Activated CD4-positive, alpha-beta T cell treated with anti-CD3 and anti-CD28 coated beads for 4 hours (primary cell): ENCODE measurements around the gene RAB11FIP4.

ENCODE experiments used
- DNase-seq, 2 donors: peaks; one replicate each; pipeline ENCODE4 v3.0.0-alpha.2; 2020

RAB11FIP4 gene

DNA sequence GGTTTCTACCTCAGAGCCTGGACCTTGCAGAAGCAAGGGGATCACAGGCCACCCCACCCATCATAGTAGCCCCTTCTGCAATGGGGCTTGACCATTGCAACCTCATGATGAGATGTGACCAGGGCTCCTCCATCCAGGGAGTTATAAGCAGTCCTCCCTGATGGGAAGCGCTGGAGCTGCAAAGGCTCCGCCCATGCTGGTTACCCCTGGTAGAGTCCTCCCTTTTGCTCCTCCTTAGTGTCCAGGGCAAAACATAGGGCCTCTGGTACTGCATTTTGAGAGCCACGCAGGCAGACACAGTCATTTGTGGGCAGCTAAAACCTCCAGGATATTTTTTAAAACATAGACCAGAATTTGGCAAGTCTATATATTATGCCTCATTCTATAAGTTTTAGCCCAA lies 161.1 kb downstream of the RAB11FIP4 start:
- no peak for DNase-seq

DNA sequence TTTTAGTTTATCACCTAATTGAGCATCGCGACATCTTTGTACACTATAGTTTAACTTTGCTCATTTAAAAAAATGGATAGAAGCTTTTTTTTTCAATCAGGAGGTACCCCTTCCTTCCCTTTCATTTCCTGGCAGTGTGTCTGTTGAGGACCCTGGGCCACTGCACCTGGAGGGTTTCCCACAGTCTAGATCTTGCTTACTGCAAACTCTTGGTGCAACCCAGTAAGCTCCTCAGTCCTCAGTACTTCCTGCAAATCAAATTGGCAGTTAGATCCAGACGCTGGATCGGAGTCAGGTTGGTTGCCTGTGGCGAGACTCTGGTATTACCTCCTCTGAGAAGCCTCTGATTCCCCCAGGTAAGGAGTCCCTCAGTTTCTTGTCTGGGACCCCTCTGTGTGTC lies 162.0 kb downstream of the RAB11FIP4 start:
- no peak for DNase-seq

DNA sequence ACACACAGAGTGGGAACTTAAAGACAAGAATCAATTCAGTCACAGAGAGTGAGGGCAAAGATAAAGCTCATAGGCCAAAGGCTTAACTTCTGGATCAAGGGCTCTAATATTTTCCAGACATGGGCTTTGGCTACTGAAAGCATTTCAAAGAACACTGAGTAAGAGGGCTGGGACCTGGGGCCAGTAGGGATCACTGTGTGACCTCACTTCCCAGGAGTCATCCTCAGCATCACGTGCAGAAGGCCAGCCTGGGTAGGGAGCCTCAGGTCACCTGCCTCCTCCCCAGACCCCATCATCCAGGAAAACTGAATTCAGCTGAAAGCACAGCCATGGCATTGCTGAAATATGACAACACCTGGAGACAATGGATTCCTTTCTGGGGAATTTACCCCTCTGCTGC lies 163.5 kb downstream of the RAB11FIP4 start:
- DNase-seq, result no peak

DNA sequence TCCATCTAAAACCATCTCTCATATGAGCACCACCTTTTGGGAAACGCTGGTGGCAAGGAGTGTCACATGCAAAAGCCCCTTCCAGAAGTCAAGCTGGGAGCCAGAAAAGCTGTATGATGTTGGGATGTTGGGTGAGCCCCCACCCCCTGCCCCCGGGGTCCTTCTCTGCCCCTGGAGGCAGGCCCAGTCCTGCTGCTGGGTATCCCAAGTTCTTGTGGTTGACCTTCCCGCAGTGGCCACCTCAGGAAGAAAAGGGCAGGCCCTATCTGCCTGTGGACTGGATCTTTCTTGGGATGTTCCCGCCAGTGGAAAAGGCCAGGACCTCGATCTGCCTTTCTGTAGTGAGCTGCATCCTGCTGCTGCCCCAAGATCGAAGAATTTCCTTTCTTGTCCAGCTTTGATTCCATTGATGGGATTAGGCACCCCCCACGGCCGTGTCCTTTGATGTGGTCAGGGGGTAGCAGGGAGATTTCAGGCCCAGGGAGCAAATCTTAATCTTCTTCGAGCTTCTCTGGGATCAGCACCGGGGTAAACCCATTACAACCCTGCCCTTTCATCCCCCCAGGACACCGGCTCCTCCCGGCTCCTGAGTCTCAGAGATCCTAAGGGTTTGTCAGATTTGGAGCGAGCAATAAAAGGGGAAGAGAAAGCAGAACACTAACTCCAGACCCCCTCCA lies 165.6 kb downstream of the RAB11FIP4 start:
- no peak for DNase-seq

DNA sequence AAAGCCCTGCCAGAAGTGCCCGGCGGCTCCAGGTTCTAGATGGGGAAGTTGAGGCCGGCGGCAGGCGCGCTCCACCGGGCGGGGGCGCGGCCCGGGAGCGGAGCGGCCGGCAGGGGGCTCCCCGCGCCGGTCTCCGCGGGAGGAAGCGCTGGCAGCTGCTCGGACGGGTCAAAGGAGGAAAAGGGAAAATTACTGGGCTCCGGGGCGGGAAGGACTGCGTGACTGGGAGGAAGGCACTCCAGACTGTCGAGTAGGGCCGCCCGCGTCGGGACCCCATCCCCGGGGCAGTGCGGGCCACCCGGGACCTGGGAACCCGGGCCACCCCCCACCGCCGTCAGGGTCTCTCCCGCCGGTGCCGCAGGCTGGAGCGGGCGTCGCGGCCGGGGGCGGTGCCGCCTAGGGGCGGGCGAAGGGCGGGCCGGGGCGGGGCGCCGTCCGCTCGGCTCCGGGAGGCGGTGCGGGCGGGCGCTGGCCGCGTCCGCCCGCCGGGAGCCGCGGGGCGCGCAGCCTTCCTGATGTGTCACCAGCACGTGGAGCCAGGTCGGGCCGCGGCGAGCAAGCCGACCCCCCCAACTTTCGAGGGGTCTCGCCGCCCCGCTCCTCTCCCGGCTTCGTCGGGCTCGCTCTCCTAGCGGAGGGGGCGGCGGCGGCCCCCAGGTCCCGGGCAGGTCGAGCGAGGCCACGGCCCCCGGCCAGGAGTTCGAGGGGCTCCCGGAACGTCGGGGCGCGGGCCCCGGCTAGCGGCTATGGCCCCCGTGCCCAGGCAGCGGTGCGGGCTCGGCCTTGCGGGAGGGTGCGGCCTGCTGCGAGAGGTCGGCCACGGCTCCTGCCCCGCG lies 167.5 kb downstream of the RAB11FIP4 start:
- DNase-seq, result peak; percentile 57 to 65

DNA sequence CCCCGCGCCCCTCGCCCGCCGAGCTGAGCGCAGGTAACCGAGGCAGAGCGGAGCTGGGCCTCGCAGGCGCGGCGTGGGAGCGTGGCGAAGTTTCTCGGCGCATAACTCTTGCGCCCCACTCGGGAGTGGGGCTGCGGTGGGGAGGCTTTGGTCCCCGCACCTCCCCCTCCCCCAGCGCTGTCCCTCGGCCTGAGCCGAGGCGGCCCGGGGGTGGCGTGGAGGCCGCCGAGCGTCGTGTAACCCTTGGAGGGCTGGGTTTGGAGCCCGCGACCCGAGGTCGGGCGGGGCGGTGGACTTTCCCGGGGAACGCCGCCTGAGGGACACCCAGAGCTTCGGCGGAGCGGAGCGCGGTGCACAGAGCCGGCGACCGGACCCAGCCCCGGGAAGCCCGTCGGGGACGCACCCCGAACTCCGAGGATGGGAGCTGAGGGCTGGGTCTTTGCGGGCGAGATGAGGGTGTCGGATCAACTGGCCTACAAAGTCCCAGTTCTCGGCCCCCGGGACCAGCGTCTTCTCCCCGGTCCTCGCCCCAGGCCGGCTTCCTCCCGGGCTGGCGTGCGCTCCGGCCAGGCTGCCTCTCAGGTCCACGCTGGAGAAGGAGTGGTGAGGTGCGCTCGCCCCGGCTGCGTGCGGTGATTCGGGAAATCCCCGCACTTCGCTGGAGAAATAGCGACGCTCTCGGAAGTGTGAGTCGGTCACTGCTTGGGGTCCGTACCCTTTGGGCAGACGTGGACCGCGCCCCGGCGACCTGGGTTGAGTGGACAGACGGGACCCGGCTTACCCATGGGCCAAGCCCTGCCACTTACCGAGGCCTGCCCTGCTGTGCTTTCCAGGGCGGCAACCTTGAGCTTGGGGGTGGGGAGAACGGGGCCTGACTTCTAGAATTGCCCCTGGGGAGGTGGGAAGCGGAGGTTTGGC lies 168.4 kb downstream of the RAB11FIP4 start:
- DNase-seq, result no peak

DNA sequence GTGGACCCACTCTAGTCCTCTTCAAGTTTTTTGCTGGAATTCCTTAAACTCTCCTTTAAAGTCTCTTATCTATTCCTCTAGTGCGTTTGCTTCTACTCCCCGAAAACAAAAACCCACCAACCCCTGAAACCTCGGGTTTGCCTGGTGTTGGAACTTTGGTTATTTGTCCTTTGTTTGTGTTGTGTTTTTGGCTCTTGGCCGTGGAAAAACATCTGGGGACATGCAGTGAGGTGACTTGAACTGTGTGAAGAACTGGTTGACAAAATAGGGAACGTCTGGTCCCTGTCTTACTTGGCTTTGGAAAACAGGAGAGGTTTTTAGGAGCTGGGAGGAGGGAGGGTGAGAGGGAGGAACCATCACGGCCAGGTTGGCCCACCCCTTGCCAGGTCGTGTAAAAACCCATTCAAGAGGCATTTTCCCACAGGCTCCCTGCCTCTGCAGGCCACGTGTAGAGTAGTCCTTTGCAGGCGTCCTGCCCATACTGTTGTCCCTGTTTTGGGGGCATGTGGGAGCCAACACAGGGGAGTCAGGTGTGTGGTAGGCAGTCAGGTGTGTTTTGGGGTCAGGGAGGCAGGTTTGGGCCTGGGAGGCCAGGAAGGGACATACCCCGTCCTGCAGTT lies 169.3 kb downstream of the RAB11FIP4 start:
- no peak for DNase-seq

DNA sequence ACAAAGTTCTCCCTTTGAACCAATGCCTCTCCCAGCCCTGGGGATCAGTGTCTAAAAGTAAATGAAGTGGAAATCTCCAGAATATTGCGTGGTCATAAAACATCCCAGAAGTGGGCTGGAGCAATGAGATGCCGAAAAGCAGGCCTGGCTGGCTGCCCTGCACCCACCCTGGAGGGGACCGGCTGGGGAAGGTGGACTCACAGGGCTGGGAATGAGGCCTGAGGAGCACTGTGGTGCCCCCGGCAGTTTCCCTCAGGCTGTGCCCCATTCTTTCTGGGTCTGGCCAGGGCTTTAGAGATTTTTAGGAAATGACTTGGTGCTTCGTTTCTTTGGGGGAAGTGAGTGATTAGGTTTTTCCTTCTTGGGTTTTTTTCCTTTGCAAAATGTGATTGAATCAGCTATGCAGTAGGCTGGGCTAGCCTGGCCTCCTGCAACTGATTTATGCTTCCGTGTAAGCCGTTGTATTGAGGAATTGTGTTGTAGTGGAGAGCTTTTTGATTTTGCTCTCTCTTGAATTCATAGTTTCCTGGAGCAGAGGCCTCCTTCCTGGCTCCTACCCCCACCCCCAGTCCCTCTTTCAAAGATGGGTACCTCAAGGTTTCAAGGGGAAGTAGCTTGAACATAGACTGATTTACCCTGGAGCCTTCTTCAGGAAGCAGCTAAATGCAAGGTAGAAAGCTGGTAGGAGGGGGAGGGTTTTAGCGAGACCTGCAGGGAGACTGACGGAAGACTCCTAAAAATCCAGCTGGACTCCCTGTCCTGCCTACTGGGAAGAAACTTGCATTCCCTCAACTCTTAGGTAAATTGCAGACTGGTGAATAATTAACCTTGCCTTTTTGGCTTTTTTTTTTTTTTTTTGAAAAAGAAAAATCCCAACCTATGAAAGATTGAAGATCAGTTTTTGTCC lies 170.2 kb downstream of the RAB11FIP4 start:
- no peak for DNase-seq

DNA sequence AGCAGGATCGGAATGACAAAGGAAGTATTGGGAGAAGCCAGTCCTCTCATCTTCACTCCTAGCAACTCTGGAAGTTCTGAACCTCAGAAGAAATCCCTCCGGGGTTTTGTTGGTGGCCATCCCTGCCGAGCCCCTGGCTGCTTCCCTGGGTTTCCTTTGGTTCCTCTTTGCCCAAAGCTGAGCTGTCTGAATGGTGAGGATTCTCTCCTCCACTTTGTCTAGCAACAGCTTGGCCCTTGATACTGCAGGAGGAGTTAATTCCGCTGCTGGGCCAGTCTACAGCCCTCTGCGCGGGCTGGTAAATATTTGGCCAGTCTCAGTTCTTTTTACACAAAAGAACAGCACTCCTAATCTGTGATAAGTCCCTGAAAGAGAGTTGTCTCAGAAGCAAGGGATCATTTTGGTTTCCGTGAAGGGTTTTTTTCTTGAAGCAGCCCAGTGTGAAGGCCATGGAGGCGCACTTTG lies 170.9 kb downstream of the RAB11FIP4 start:
- DNase-seq, result no peak

DNA sequence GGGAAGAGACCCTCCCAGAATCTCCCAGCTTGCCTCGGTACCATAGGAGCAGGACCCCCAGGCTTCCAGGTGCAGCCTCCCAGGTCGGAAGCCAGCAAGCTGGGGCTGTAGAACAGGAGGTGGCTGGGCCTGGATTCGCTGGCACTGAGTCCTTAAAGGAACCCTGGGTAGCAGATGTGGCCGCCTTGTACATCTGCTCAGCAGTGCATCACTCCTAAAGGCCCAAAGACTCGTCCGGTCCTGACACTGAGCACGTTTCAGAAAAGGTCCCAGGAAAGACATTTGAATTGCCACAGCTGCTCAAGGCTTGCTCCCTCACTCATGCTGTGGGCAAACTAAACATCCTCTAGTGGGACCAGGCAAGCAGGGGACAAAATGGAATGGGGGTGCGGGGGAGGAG lies 172.8 kb downstream of the RAB11FIP4 start:
- no peak for DNase-seq

DNA sequence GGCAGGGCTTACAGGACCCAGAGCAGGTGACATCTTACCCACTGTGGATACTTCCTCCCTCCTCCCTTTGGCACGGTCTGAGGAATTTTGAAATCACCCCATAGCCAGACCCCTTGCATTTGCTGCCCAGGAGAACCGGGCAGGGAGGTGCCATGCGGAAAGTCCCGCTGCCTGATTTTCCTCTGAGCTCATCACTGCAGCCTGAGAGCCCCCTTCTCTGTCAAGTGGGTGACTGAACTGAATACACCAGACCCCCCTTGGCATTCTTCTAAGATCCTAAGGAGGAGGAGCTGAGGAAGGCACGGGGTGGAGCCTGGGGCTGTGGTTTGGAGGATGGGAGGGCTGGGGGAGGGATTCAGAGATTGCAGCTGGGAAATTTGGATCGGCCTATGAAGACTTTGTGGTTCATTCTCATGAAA lies 173.4 kb downstream of the RAB11FIP4 start:
- DNase-seq, result no peak

DNA sequence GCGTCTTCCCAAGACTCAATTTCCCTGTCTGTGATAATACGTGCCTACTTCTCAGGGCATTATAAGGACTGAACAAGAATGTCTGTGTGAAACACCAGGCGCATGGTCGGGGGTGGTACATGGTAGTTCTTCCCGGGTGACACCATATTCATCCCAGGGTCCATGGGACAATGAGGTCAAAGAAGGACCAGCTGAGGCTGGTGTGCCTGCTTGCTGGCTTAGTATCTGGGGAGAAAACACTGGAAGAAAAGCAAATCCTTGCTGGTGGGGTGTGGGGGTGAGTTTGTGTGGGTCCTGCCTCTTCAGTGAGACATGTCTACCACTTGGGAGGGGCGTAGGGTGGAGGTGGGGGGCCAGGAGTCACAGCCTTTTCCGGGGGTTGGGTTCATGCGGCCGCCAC lies 174.2 kb downstream of the RAB11FIP4 start:
- DNase-seq, result no peak

DNA sequence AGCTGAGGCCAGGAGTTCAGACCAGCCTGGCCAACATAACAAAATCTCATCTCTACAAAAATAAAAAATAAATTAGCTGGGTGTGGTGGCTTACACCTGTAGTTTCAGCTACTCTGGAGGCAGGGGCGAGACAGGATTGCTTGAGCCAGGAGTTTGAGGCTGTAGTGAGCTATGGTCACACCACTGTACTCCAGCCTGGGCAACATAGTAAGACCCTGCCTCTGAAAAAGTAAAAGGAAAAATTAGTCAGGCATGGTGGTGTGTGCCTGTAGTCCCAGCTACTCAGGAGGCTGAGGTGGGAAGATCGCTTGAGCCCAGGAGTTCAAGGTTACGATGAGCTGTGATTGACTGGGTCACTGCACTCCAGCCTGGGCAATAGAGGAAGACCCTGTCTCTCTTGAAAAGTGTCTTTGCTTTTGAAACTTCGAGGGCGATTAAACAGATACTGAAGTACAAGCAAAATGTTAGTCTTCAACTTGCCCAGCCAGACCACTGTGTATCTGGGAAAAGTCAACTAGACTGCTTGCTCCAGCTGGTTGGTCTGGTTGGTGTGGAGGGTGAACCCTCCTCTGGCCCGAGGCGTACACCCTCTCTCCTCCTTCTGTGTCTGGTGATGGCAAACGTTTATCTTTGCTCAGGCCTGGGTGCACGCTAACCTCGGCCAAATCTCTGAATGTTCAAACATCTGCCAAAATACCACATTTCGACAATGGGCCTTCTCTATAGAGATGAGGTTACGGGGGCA lies 174.9 kb downstream of the RAB11FIP4 start:
- no peak for DNase-seq

DNA sequence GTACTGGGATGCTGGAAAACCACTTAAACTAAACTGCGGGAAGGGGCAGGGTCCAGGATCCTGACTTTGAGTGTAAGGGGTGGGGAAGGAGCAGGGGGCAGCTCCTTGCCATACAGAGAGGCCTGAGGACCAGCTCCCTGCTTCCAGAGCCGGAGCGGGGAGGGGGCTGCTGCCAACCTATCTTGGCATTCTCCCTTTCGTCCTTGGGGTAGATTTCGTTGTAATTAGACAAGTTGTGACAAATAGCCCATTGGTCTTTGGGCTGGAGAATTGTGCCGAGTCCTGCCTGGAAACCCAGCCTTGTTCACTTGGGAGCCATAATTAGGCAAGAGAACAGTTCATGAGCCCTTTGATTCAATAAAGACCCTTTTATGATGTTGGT lies 175.5 kb downstream of the RAB11FIP4 start:
- DNase-seq, result no peak

DNA sequence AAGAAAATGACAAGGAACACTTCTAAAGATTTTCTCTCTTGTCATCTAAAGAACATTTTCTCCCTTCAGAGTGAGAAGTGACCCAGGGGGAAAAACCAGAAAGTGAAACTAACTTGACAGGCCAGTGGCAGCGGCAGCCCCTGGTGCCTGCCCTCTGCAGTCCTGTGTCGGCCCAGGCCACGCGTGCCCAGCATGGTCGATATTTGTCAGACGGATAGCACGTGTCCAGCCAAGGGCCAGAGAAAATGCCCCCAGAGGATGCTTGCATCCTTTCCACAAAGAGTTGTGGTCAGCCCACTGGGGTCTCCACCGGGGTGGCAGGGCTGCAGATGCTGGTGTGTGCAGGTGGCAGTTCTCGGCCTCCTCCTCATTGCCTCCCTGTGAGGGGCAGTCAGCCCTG lies 176.6 kb downstream of the RAB11FIP4 start:
- no peak for DNase-seq

DNA sequence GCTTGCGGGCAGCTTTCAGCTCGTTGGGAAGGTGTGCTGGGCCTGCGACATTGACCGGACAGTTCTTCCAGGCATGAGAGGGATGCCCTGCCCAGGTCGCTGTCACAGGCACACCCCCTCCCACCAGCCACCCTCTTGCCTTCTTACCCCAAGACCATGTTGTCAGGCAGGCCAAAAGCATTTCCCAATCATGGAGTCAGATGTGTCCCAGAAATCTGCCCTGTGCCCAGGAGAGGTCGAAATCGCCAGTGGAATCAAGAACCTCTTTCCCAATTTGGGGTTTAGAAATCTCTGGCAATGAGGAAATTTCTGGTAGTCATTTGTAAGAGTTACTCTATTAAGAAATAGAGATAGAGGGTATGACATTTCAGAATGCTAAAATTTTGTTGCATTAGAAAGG lies 177.1 kb downstream of the RAB11FIP4 start:
- DNase-seq, result no peak

DNA sequence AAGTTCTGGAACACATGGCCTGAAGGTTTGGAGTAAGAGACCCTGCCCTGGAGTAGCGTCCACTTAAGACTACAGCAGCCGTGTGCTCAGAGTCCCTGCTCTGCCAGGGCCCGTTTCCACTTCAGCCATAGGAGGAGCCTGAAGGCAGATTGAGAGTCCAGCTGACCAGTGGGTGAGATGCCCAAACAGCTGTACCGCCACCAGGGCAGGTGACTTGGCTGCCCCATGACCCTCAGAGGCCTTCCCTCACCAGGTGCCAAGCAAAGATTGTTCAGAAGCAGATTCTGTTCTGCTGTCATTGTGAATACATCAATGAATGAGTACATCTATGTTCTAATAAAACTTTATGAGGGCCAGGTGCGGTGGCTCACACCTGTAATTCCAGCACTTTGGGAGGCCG lies 178.8 kb downstream of the RAB11FIP4 start:
- DNase-seq, result no peak

DNA sequence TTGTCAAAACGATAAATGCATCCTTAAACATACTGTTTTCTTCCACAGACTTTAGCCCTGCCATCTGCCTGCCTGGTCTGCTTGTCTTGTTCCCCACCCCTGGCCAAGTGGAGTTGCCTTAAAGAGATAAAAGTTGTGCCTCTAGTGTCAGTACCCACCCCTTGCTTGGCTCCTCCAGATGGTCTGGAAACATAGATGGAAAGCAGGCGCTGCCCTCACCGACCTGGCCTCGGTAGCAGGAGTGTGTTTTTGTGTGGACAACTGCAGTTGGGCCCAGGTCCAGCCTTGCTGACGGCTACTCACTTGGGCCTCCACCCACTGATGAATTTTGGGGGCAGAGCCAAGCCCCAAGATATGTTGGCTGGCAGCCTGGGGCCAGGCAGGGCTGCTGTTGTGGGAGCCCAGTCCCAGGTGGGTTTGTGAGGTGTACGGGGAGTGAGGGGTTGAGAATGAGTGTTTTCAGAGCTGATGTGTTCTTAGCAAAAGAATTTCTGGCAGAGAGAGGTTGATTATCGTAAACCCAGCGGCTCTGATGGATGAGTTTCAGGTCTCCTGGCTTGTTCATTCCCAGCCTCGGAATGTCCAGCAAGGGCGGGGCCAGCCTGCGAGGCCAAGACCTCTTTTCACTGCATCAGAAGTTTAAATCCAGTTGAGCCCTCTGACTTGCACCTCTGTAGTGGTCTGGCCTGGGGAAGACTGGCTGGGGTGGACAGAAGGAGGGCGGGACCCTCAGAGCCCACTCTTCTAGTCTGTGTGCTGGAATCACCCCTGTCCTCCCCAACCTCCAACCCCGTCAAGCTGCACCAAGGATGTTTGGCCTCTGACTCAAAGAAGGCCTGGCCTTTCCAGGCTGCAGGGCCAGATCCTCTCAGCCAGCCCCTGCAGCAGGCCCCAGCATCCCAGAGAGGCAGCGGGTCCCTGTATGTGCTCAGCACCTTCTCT lies 179.7 kb downstream of the RAB11FIP4 start:
- no peak for DNase-seq

DNA sequence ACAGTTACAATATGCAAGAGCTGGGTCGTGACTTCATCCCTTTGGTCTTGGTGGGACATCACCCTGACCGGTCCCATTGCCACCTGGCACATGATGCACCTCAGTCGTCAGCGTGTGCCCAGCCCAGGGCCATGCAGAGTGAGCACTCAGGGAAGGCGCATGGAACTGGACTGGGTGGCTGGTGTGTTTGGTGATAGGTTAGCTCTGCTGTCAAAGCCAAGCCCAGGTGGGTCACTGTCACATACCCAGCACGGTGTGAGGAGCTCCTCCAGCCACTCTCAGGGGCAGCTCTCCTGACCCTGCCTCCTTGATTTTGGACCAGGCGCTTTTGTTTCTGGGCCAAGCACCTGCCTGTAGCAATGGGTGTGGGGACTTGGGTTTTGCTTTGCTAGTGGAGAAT lies 180.9 kb downstream of the RAB11FIP4 start:
- DNase-seq, result no peak

DNA sequence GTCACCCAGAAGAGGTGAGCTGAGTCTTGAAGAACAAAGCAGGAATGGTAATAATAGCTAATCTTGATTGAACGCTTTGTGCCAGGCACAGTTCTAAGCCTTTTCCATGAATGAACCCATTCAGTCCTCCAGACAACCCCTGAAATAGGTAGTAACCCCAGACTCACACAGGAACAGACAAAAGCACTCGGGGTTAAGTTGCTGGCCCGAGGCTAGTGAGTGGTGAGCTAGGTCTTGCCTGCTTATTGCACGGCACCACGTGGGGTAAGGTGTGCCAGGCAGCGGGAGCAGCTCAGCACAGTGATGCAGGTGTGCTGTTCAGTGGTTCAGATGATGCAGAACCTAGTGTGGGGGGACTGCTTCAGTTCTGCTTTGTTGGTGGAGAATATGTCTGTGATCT lies 181.6 kb downstream of the RAB11FIP4 start:
- no peak for DNase-seq
